Prostate gland (tissue), 2 donors: ENCODE measurements around the gene SLC45A2.

Source experiments
- POLR2A ChIP-seq: fragments of 450-650 bp; IDR thresholded peaks from one replicate; pipeline ENCODE4 v1.6.1; 2016; ENCODE audit warnings: antibody characterized with exemption, mild to moderate bottlenecking
- TF ChIP-seq, protein P1 (sequence below), 4 experiments: fragments of 200-600 bp in 2 of 4; fragments of 450-650 bp in 2 of 4; sonication (generic) in 2 of 4; IDR thresholded peaks; 1 replicate in 3 of 4; 2 replicates in 1 of 4; pipeline ENCODE4 v1.5.1; 2016 to 2019; ENCODE audit warnings: antibody characterized with exemption in 4 of 4, mild to moderate bottlenecking in 2 of 4, moderate library complexity in 2 of 4

DNA sequence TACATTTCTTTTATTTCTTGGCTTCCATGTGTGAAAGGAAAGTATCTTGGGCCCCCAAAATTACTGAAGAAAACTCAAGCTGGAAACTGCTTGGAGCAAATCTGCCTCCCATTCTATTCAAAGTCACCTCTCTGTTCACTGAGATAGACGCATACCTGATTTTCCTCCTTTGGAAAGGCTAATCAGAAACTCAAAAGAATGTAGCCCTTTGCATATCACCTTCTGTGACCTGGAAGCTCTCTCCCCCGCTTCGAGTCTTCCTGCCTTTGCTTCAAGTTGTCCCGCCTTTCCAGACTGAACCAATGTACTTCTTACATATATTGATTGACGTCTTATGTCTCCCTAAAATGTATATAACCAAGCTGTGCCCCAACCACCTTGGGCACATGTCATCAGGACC is 53.4 kb downstream of the SLC45A2 start:
- TF ChIP-seq, protein P1, sequence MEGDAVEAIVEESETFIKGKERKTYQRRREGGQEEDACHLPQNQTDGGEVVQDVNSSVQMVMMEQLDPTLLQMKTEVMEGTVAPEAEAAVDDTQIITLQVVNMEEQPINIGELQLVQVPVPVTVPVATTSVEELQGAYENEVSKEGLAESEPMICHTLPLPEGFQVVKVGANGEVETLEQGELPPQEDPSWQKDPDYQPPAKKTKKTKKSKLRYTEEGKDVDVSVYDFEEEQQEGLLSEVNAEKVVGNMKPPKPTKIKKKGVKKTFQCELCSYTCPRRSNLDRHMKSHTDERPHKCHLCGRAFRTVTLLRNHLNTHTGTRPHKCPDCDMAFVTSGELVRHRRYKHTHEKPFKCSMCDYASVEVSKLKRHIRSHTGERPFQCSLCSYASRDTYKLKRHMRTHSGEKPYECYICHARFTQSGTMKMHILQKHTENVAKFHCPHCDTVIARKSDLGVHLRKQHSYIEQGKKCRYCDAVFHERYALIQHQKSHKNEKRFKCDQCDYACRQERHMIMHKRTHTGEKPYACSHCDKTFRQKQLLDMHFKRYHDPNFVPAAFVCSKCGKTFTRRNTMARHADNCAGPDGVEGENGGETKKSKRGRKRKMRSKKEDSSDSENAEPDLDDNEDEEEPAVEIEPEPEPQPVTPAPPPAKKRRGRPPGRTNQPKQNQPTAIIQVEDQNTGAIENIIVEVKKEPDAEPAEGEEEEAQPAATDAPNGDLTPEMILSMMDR (IDR thresholded peaks at IDR 0.05) = no peak
- TF ChIP-seq POLR2A = no peak
